Measurements from ENCODE around the gene ARID3A.

GRCh38 chr19:960601-960938 is 34.7 kb downstream of the ARID3A start:
- no peak for TF ChIP-seq CTCF (conservative IDR thresholded peaks at IDR 0.05)
- no peak for TF ChIP-seq ZFX (IDR thresholded peaks at IDR 0.05)
